M059J (cell line): Measurements from ENCODE around the gene HELZ. TPM values are rescaled to one million over a fixed set of nuclear protein-coding genes. Genes with fewer than 3 reads are reported as not detected.

Experiments used
- DNase-seq: peaks from one replicate; pipeline ENCODE4 v3.0.0-alpha.2; 2012; ENCODE audit warnings: low read depth
- total RNA-seq: library from RNA; depleted of rRNA; stranded (reverse); fragments of >200 nt; shearing (Covaris generic); gene quantifications from 2 replicates; pipeline ENCODE4 v1.2.3, GENCODE V29; 2014

The HELZ gene
- total RNA-seq, 1 experiment from 2014 or later: 21.9 TPM

DNA sequence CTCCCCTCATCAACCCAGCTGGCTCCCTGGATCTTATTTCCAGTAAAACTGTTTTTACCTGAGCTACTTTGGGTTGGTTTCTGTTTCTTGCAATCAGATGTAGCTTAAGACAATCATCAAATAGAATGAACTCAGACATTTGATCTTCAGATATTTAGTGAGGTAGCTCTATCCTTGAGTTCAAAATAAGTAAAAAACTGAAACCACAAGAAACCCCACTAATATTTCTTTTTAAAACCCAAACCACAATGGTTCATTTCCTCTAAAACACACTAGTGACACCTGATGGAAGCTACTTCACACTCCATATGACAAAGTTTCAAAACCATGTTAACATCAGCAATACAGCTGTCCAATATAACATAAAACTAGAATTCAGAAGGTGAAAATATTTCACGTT is 162.9 kb downstream of the HELZ start:
- DNase-seq: no peak

DNA sequence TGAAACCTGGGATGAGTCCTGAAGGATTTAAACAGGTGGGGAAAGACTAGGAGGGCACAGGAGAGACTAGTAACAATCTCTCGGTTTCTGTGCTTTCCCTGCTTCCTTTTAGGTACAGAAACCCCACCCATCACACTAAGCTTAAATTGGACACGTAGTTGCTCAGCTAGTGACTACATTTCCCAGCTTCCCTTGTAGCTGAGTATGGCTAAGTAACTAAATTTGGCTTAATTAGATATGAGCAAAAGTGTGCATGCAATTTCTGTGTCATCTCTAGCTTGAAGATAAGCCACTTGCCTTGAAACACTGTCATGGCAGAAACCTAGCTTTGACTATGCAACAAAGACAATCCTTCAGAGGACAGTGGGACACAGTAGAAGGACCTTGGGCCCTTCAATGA is 164.2 kb downstream of the HELZ start:
- DNase-seq: no peak

DNA sequence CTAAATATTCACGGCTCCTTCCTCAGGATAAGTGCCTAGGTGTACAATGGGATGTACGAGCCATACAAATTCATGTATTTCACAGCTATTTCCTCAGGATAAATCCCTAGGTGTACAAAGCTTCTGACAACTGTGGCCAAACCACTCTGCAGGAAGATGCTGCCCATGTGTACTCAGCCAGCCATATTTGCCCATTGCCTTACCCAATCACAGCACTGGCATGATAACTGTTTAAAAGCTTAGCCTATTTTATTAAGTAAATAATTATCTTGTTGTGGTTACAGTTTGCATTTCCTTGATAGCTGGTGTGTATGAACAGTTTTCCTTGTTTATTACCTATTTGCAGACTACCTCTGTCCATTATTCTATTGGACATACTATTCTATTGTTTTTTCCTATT is 165.5 kb downstream of the HELZ start:
- DNase-seq: no peak

DNA sequence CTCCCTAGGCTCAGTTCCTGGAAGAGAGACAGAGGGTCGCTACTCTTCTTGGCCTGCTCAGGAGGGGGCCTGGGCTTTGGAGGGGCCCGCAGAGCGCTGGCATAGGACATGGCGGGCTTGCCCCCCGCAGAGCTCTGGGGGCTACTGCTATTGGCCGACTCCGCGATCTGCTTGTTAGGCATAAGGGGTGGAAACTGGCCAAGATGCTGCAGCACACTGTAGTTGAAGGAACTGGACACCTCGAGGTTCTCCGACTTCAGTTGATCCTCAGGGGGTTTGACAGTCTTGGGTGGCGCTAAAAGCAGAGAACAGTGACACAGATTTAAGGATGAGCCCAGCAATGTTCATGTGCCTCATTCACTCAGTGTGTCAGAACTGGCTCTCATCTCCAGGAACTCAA is 166.7 kb downstream of the HELZ start:
- DNase-seq: no peak

DNA sequence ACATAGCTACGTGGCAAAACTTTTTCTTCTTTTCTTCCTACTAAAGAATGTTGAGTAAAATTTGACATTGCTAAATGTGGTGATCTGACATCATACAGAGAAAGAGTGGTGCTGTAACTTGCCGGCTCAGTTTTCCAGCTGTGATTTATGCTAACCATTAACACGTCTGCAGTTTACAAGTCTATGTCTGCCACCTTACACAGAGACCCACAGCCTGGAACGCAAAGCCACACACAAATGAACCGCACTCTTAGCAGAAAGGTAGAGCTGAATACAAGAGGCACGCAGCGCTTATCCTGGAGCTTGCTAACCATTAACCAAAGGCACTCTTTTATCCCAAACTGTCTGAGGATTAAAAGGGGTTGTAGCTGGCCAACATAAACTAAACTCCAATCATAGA is 168.7 kb downstream of the HELZ start:
- no peak for DNase-seq

GRCh38 chr17:67074781-67075180 is 170.2 kb downstream of the HELZ start:
- no peak for DNase-seq

DNA sequence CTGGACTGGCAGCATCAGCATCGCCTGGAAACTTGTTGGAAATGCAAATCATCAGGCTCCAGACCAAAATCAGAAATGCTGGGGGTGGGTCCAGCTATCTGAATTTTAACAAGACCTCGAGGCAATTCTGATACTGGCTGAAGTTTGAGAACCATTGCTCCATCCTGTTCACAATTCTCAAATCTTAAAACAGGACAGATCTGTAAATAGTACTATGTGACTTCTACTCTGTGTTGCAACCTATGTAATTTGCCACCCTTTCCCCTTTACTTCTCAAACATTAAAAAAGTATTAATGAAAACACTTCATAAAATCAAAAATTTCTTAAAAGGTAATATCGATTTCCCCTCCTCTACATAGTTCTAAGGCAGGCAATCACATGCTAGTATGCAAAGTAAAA is 172.1 kb downstream of the HELZ start:
- no peak for DNase-seq

GRCh38 chr17:67071595-67071994 is 173.4 kb downstream of the HELZ start:
- no peak for DNase-seq

DNA sequence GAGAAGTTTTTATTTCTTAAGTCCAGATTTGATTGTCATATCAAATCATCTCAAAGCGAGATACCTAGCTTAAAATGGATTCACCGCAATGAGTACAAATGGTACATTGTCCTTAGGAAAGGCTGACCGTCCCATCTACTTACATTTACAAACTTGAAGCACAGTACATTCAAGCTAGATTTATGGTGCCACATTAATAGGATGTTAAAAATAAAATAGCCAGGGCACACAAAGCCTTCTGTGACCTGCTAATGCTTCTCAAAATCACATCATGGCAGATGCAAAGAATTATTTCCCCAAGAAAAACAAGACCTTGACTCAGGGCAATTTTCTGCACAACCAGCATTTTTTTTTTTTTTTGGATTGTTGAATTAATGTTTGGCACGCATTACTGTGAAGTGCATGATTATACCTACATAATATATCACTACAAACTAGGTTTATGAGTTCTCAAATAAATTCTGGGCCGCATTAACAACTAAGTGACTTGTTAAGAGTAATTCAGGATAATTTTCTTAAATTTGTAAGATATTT is 175.3 kb downstream of the HELZ start:
- DNase-seq: no peak

DNA sequence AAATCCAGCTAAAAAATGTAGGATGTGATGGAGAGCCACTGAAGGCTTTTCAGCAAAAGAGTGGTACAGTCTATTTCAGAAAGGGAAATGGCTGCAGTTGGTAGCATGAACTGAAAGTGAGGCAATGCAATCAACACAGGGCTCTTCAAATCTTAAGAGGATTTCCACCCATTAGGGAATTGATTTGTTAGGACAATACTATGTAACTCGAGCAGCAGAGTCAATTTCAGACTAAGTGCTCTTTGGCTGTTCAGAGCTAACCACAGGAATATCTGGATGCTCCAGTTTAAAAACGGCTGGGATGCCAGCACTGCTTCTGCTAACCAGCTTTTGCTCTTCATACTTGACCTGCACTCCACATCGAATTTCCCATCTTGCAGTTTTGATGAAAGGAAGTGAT is 176.0 kb downstream of the HELZ start:
- no peak for DNase-seq

DNA sequence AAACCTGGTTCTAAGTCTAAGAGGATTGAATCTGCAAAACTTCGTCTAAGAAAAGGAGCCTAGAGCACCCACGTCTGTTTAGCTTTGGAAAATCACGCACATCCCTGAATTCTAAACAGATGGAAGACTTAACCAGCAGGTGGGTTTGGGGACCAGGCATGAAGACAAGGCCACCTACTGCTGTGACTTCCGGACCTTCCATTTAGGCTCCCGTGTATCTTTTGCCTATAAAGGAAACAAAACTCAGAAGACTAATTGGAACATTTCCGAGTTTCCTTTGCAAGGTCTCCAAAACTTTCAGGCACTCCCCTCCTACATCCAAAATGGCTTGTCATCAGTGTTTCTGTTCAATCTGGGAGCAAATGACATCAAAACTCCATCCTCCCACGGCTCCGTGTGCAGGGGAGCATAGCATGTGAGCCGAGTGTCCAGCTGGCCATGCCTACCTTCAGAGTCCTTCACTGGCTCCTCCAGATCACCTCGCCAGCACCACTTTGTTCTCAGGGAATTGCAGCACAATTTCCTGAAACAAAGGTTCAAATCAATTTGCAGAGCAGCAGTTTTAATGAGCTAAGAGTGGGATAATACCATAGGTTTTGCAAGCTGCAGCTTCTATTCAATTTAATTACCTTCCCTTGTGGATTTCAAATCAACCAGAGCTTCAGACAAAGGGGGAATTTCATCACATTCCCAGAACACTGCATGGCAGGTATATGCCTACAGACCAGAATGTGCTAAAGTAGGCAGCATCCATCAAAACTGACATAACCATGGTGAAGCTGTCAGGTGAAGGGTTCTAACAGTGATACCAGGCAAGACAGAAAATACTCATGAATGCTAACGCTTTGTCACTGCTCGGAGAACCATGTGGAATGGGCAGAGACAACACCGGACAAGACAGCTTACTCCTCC is 177.2 kb downstream of the HELZ start:
- no peak for DNase-seq

GRCh38 chr17:67066717-67067116 is 178.3 kb downstream of the HELZ start:
- no peak for DNase-seq

GRCh38 chr17:67063141-67063540 is 181.9 kb downstream of the HELZ start:
- DNase-seq: no peak

- no peak for DNase-seq
Observed at GRCh38 chr17:67059372-67059771, 185.6 kb downstream of the HELZ start.

DNA sequence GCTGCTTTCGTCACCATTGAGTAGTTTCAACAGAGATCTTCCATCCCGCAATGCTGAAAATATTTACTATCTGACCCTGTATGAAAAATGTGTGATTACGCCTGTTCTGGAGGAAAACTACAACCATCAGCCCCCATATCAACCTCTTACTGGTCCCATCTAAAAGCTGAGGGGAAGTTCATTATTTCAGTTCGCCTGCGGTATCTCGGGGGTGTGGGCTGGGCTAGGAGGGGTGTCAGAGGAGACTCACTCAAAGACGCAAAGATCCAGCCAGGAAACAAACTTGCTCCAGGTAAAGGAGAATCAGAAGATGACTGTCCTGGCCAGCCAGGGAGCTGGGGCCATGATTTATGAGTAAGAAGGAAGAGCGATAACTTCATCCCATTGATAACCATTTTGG is 187.0 kb downstream of the HELZ start:
- no peak for DNase-seq

DNA sequence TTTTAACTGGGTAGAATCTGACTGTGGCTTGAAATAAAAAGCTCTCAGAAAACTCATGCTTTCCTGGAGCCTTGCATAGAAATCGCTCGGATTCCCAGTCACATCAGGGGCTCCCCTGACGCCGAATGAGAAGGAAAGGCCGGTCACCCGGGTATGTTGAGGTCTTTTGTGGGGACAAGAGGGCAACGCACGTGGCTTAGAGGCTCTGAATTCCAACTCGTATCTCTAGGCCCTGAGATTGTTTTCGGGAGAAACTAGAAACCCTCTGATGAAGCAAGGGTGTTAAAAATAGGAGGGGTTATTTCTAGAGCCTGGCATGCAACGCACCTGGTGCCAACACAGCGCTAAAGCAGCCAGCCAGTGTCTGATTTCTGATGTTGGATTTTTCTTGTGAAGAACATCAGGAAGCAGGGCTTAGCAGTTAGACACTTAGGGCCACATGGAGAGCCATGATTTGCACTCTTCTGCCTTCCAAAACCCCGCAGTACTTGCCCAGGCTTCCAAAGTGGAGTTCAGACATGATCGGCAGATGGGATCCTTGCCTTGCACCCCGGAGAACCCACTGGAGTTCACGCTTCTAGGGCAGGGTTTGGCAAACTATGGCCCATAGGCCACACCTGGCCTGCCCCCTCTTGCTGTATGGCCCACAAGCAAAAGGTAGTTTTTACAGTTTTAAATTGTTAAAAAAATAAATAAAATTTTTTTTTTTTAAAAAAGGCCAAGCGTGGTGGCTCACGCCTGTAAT is 188.1 kb downstream of the HELZ start:
- no peak for DNase-seq

GRCh38 chr17:67055811-67056745 is 188.9 kb downstream of the HELZ start:
- DNase-seq: no peak

GRCh38 chr17:67055041-67055443 is 190.0 kb downstream of the HELZ start:
- no peak for DNase-seq

GRCh38 chr17:67054608-67055007 is 190.4 kb downstream of the HELZ start:
- no peak for DNase-seq

GRCh38 chr17:67054011-67054591 is 190.9 kb downstream of the HELZ start:
- DNase-seq: no peak

DNA sequence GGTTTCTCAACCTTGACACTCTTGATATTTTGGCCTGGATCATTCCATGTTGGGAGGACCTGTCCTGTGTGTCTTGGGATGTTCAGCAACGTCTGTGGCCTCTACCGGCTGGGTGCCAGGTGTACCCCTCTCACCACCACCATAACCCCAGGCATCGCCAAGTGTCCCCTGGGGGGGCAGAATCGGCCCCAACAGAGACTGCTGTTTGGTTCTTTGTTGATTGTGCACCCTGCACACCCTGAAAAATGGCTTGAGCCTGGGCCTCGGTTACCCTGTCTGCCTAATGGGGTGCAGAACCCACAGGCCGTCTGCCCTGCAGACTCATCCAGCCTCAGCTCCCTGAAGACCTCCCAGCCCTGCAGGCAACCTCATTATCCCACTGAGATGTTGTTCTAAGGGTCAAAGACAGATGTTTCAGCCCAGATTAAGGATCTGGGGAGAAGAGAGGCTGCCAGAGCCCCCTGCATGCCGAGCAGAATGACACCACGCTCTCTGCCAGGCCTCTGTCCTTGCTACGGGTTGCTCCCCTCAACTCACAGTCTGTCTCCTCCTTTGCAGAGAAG is 191.5 kb downstream of the HELZ start:
- no peak for DNase-seq
